IPS-15b (cell line): Measurements from ENCODE around the gene CACNA1C.

Experiments used
- H3K27me3 ChIP-seq: one replicate; pipeline ENCODE4 v1.6.1; 2013; ENCODE audit warnings: low read length; ENCODE audit not compliant: control insufficient read depth, insufficient read depth
- H3K36me3 ChIP-seq: one replicate; pipeline ENCODE4 v1.6.1; 2013; ENCODE audit warnings: low read length; ENCODE audit not compliant: control insufficient read depth, insufficient read depth
- H3K4me1 ChIP-seq: one replicate; pipeline ENCODE4 v1.6.1; 2013; ENCODE audit warnings: mild to moderate bottlenecking, low read length; ENCODE audit not compliant: control insufficient read depth, insufficient read depth
- H3K4me3 ChIP-seq: one replicate; pipeline ENCODE4 v1.5.1; 2013; ENCODE audit warnings: low read depth, low read length
- H3K9ac ChIP-seq: one replicate; pipeline ENCODE4 v1.6.1; 2013; ENCODE audit warnings: low read depth, mild to moderate bottlenecking, low read length
- H3K9me3 ChIP-seq: one replicate; pipeline ENCODE4 v1.6.1; 2013; ENCODE audit warnings: mild to moderate bottlenecking, low read length; ENCODE audit not compliant: control insufficient read depth, insufficient read depth

The CACNA1C gene

GRCh38 chr12:2453761-2454090 lies 400.9 kb downstream of the CACNA1C start:
- no peaks in the 10 kb centered on the region for H3K27me3 ChIP-seq

DNA sequence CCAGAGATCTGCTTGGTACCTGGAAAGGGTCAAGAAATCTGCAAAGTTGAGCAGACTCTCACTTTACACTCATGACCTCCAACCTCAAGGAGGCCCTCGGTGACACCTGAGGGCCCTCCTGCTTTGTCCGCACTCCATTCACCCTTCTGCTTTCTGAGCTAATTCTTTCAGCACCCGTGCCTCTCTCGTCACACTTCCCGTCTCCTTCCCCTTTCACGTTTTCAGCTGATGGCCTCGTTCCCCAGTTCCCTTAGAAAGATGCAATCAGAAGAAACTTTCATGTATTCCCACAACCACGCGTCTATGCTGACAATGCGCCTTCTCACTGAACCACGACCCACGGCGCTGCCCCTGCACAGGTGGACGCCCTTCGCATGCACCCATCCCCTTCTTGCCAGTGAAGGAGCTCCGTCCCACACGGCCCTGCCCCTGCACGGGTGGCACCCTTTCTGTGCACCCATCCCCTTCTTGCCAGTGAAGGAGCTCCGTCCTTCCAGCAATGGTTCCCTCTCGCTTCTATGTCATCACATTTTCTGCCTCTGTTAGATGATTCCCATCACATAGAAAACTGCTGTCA lies 401.9 kb downstream of the CACNA1C start:
- Histone ChIP-seq H3K9me3 (no peaks in the 10 kb centered on the region), H3K36me3 (no peaks in the 10 kb centered on the region), H3K9ac (no peak overlapping the region), H3K4me3 (no peak overlapping the region), H3K4me1 (no peaks in the 10 kb centered on the region), H3K27me3 (no peaks in the 10 kb centered on the region)

More at GRCh38 chr12:2453761-2454090, 400.9 kb downstream of the CACNA1C start:
- no peaks in the 10 kb centered on the region for H3K9me3 ChIP-seq
- H3K9ac ChIP-seq, result no peak overlapping the region
- H3K4me3 ChIP-seq, result no peak overlapping the region
- H3K36me3 ChIP-seq, result no peaks in the 10 kb centered on the region
- no peaks in the 10 kb centered on the region for H3K4me1 ChIP-seq

DNA sequence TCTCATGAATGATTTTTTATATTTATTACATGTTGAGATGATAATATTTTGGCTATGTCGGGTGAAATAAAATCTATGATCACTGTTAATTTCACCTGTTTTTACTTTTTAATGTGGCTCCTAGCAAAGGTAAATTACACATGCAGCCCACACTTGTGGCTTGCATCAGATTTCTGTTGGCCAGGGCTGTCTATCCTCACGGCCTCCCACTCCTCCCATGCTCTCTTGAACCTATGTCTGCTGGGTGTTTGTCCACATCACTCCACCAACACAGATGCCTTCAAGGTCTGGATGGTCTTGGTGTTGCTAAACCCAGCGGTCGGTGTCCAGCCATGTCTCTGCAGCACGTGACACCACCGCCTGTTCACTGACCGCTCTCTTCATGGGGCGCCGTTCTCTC lies 402.6 kb downstream of the CACNA1C start:
- Histone ChIP-seq H3K4me1 (no peaks in the 10 kb centered on the region), H3K36me3 (no peaks in the 10 kb centered on the region), H3K27me3 (no peaks in the 10 kb centered on the region), H3K4me3 (no peak overlapping the region), H3K9ac (no peak overlapping the region), H3K9me3 (no peaks in the 10 kb centered on the region)

GRCh38 chr12:2456122-2456812 lies 403.5 kb downstream of the CACNA1C start:
- H3K9me3 ChIP-seq, result no peaks in the 10 kb centered on the region

GRCh38 chr12:2456813-2457186 lies 404.0 kb downstream of the CACNA1C start:
- H3K9me3 ChIP-seq, result no peaks in the 10 kb centered on the region
- H3K4me3 ChIP-seq, result no peak overlapping the region
- H3K4me1 ChIP-seq, result no peaks in the 10 kb centered on the region
- H3K27me3 ChIP-seq, result no peaks in the 10 kb centered on the region
- no peak overlapping the region for H3K9ac ChIP-seq
- H3K36me3 ChIP-seq, result no peaks in the 10 kb centered on the region

More at GRCh38 chr12:2456122-2456812, 403.5 kb downstream of the CACNA1C start:
- Histone ChIP-seq H3K36me3 (no peaks in the 10 kb centered on the region), H3K9ac (no peak overlapping the region), H3K4me1 (no peaks in the 10 kb centered on the region), H3K4me3 (no peak overlapping the region), H3K27me3 (no peaks in the 10 kb centered on the region)

DNA sequence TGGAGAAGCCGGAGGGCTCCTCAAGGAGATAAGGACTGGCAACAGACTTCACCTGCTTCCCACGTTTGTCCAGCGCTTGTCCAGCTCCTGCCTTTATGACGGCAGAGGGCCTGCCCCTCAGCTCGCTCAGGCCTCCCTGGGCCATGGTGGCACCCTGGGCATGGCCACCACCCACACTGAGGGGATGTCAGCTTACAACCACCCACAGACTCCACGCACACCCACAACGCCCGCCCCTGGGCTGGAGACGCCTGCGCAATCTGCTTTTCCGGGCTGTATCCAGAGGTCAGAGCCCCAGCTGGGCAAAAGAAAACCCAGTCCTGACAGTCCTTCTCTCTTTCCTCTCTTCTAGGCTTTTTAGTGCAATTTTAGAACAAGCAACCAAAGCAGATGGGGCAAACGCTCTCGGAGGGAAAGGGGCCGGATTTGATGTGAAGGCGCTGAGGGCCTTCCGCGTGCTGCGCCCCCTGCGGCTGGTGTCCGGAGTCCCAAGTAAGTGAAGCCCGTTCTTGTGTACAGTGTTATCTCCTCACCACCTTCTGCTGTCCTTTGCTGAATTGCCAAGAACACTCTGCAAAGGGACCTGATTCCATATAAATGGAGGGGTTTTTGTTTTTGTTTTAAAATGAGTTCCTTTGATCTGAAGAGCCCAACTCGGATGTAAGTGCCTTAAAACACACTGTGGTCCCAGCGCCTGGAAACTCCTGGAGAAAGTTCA lies 404.6 kb downstream of the CACNA1C start:
- Histone ChIP-seq H3K9ac (no peak overlapping the region), H3K27me3 (no peaks in the 10 kb centered on the region), H3K36me3 (no peaks in the 10 kb centered on the region), H3K9me3 (no peaks in the 10 kb centered on the region), H3K4me1 (no peaks in the 10 kb centered on the region), H3K4me3 (no peak overlapping the region)

DNA sequence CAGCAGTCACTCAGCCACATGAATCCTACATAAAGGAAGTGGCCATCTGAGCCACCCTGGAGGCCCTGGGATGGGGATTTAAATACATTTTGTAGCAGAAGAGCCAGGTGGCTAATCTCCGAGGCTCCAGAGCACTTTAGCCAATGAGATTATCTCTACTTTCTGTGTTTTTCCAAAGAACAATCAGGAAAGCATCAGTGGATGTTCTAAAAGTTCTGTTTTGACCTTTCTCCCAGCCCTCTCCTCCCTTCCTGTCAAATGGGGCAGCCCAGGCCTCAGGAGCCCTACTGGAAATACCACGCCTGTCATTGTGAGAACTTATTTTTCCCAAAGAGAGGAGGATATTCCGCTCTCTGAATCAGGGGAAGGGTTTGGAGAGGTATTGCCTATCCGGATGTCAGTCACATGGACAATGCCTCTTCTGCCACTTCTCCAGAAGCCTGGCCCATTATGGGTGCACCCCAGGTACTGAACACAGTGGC lies 405.2 kb downstream of the CACNA1C start:
- no peaks in the 10 kb centered on the region for H3K36me3 ChIP-seq
- H3K9me3 ChIP-seq, result no peaks in the 10 kb centered on the region
- no peak overlapping the region for H3K9ac ChIP-seq
- no peaks in the 10 kb centered on the region for H3K4me1 ChIP-seq
- H3K4me3 ChIP-seq, result no peak overlapping the region
- H3K27me3 ChIP-seq, result no peaks in the 10 kb centered on the region

DNA sequence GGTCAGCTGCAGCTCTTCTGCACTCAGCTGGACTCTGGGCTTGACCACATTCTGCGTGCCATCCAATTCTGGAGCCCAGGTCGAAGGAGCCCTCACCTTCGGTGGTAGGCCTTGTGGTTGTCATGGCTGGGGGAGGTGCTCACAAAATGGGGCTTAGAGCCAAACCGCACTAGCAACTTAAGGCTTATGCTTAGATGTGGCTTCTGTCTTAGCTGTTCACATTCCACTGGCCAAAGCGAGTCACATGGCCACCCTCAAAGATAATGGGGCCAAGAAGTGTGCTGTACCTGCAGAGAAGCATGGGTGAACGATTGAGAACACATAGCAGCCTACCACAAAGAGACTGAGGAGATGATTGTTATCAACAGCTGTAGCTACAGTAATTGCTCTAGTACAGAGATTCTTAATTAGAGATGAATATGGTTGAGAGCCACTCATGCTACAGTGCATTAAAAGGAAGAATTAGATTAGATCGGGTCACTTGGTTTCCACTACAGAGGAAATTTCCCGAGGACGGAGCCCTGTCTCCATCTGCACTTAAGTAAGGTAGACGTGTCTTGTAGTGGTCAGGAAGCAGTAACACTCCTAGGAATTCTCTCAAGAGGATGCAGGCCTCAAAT lies 407.4 kb downstream of the CACNA1C start:
- H3K27me3 ChIP-seq, result no peaks in the 10 kb centered on the region
- no peak overlapping the region for H3K4me3 ChIP-seq
- no peaks in the 10 kb centered on the region for H3K36me3 ChIP-seq
- H3K9ac ChIP-seq, result no peak overlapping the region
- no peaks in the 10 kb centered on the region for H3K4me1 ChIP-seq
- H3K9me3 ChIP-seq, result no peaks in the 10 kb centered on the region

- H3K27me3 ChIP-seq, result no peaks in the 10 kb centered on the region
- H3K36me3 ChIP-seq, result no peaks in the 10 kb centered on the region
- H3K4me3 ChIP-seq, result no peak overlapping the region
- H3K4me1 ChIP-seq, result no peaks in the 10 kb centered on the region
- no peaks in the 10 kb centered on the region for H3K9me3 ChIP-seq
- no peak overlapping the region for H3K9ac ChIP-seq
Observed at GRCh38 chr12:2461046-2461445, 408.3 kb downstream of the CACNA1C start.

DNA sequence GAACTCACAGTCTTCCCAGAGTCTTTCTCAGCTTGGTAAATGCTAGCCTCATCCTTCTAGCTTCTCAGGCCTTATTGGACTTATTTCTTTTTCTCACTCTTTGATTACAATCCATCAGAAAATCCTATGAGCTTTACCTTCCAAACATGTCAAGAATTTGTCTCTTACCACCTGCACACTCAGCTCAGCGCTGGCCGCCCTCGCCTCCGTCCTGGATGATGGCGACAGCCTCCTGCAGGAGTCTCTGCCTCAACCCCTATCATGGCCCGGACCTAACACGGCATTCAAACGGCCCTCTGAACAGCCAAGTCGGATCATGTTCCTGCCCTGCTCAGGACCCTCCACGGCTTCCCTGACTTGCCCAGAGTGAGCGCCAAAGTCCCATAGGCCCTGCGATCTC lies 408.9 kb downstream of the CACNA1C start:
- H3K27me3 ChIP-seq, result no peaks in the 10 kb centered on the region
- H3K36me3 ChIP-seq, result no peaks in the 10 kb centered on the region
- H3K9ac ChIP-seq, result no peak overlapping the region
- no peak overlapping the region for H3K4me3 ChIP-seq
- H3K4me1 ChIP-seq, result no peaks in the 10 kb centered on the region
- H3K9me3 ChIP-seq, result no peaks in the 10 kb centered on the region

DNA sequence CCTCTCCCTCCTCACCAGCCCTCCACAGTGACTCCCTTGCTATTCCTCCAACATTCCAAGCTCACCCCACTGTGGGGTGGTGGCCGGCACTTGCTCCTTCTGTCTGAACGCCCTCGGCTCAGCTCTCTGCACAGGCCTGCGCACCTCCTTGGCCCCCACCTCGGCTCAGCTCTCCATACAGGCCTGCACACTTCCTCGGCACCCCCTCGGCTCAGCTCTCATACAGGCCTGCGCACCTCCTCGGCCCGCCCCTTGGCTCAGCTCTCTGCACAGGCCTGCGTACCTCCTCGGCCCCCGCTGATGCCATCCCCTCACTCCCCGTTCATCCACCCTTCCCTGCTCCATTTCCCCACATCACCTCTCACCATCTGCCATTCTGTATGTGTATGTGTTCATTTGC lies 409.3 kb downstream of the CACNA1C start:
- Histone ChIP-seq H3K27me3 (no peaks in the 10 kb centered on the region), H3K9ac (no peak overlapping the region), H3K4me3 (no peak overlapping the region)

More for the DNA sequence above, 409.3 kb downstream of the CACNA1C start:
- H3K9me3 ChIP-seq, result no peaks in the 10 kb centered on the region
- H3K4me1 ChIP-seq, result no peaks in the 10 kb centered on the region
- no peaks in the 10 kb centered on the region for H3K36me3 ChIP-seq
